Measurements from ENCODE around the gene CCNY.

Gene CCNY

GRCh38 chr10:35318551-35318950 is 17.8 kb upstream of the CCNY start:
- H2BK12ac ChIP-seq (ENCODE audit: low read length in 2 of 2) = no peak overlapping the region
- no peak overlapping the region for H3K4ac ChIP-seq (ENCODE audit: low read depth in 1 of 2, low read length in 2 of 2)
- H2BK120ac ChIP-seq (ENCODE audit: low read depth, low read length) = no peak overlapping the region
- peaks cover 11% of the 10 kb centered on the region for H3K79me1 ChIP-seq (replicated peaks; ENCODE audit: low read length, poor library complexity, severe bottlenecking)
- H2AFZ ChIP-seq (ENCODE audit: low read depth, low read length) = no peak overlapping the region
- H4K91ac ChIP-seq (ENCODE audit: low read length) = no peak overlapping the region
- no peak overlapping the region for H2BK5ac ChIP-seq (ENCODE audit: low read depth, low read length, poor library complexity, severe bottlenecking)
- no peaks in the 10 kb centered on the region for H3K27me3 ChIP-seq (ENCODE audit: control insufficient read depth in 1 of 2, insufficient read depth in 1 of 2, low read length in 2 of 2)
- no peak overlapping the region for H3K4me2 ChIP-seq (ENCODE audit: low read length, poor library complexity, severe bottlenecking)
- H3K18ac ChIP-seq (ENCODE audit: low read depth in 1 of 2, low read length in 2 of 2) = no peak overlapping the region
- no peaks in the 10 kb centered on the region for H3K4me1 ChIP-seq (ENCODE audit: control insufficient read depth, insufficient read depth, low read depth, low read length)
- no peak overlapping the region for H4K8ac ChIP-seq (ENCODE audit: low read length)
- H3K23ac ChIP-seq (ENCODE audit: low read length in 2 of 2) = no peak overlapping the region
- no peak overlapping the region for H3K9ac ChIP-seq (ENCODE audit: low read length)
- WGBS = 100% methylated on average over 1 of the region's 4 CpGs
- H3K36me3 ChIP-seq (ENCODE audit: control insufficient read depth in 1 of 2, insufficient read depth in 2 of 2, low read depth in 1 of 2, low read length in 2 of 2) = peaks cover under 1 to 65% of the 10 kb centered on the region in 2 experiments
- no peak overlapping the region for H2BK15ac ChIP-seq (ENCODE audit: low read depth, poor library complexity, severe bottlenecking)
- no peak overlapping the region for H2AK5ac ChIP-seq (ENCODE audit: low read length, severe bottlenecking)
- DNase-seq = no peak
- H3K14ac ChIP-seq (ENCODE audit: low read length in 2 of 2) = no peak overlapping the region
- no peak overlapping the region for H3K27ac ChIP-seq (ENCODE audit: low read length, poor library complexity, severe bottlenecking)
- H3K4me3 ChIP-seq (ENCODE audit: insufficient read depth in 1 of 2, low read depth in 1 of 2, low read length in 2 of 2) = no peak overlapping the region
- H3K9me3 ChIP-seq (ENCODE audit: control insufficient read depth, low read length) = no peaks in the 10 kb centered on the region

GRCh38 chr10:35320341-35320740 is 16.0 kb upstream of the CCNY start:
- no peak overlapping the region for H4K8ac ChIP-seq (ENCODE audit: low read length)
- no peak overlapping the region for H3K9ac ChIP-seq (ENCODE audit: low read length)
- peaks cover 12% of the 10 kb centered on the region for H3K79me1 ChIP-seq (replicated peaks; ENCODE audit: low read length, poor library complexity, severe bottlenecking)
- H3K23ac ChIP-seq (ENCODE audit: low read length in 2 of 2) = no peak overlapping the region
- H3K4me3 ChIP-seq (ENCODE audit: insufficient read depth in 1 of 2, low read depth in 1 of 2, low read length in 2 of 2) = no peak overlapping the region
- DNase-seq = no peak
- H2BK120ac ChIP-seq (ENCODE audit: low read depth, low read length) = no peak overlapping the region
- no peak overlapping the region for H2BK5ac ChIP-seq (ENCODE audit: low read depth, low read length, poor library complexity, severe bottlenecking)
- no peak overlapping the region for H4K91ac ChIP-seq (ENCODE audit: low read length)
- H3K18ac ChIP-seq (ENCODE audit: low read depth in 1 of 2, low read length in 2 of 2) = no peak overlapping the region
- peaks cover 0 to 62% of the 10 kb centered on the region in 2 experiments for H3K36me3 ChIP-seq (ENCODE audit: control insufficient read depth in 1 of 2, insufficient read depth in 2 of 2, low read depth in 1 of 2, low read length in 2 of 2)
- no peak overlapping the region for H2BK15ac ChIP-seq (ENCODE audit: low read depth, poor library complexity, severe bottlenecking)
- no peak overlapping the region for H2AFZ ChIP-seq (ENCODE audit: low read depth, low read length)
- no peak overlapping the region for H3K14ac ChIP-seq (ENCODE audit: low read length in 2 of 2)
- H2BK12ac ChIP-seq (ENCODE audit: low read length in 2 of 2) = no peak overlapping the region
- no peaks in the 10 kb centered on the region for H3K4me1 ChIP-seq (ENCODE audit: control insufficient read depth, insufficient read depth, low read depth, low read length)
- no peak overlapping the region for H2AK5ac ChIP-seq (ENCODE audit: low read length, severe bottlenecking)
- no peaks in the 10 kb centered on the region for H3K9me3 ChIP-seq (ENCODE audit: control insufficient read depth, low read length)
- no peak overlapping the region for H3K4me2 ChIP-seq (ENCODE audit: low read length, poor library complexity, severe bottlenecking)
- H3K27me3 ChIP-seq (ENCODE audit: control insufficient read depth in 1 of 2, insufficient read depth in 1 of 2, low read length in 2 of 2) = no peaks in the 10 kb centered on the region
- WGBS = 81% methylated on average over 1 of the region's 1 CpG
- no peak overlapping the region for H3K4ac ChIP-seq (ENCODE audit: low read depth in 1 of 2, low read length in 2 of 2)
- H3K27ac ChIP-seq (ENCODE audit: low read length, poor library complexity, severe bottlenecking) = no peak overlapping the region

DNA sequence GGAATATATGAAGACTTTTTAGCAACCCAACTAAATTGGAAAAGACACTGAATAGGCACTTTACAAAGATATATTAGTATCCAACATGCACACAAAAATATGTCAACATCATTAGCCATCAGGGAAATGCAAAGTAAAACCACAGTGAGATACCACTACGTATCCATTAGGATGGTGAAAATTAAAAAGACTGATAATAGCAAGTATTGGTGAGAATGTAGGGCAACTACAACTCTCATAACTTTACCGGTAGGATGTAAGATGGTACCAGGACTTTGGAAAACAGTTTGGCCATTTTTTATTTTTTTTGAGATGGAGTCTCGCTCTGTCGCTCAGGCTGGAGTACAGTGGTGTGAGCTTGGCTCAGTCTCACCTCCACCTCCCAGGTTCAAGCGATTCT is 13.7 kb upstream of the CCNY start:
- no peak overlapping the region for H3K18ac ChIP-seq (ENCODE audit: low read depth in 1 of 2, low read length in 2 of 2)
- H2BK5ac ChIP-seq (ENCODE audit: low read depth, low read length, poor library complexity, severe bottlenecking) = no peak overlapping the region
- no peaks in the 10 kb centered on the region for H3K9me3 ChIP-seq (ENCODE audit: control insufficient read depth, low read length)
- no peak overlapping the region for H2BK12ac ChIP-seq (ENCODE audit: low read length in 2 of 2)
- H3K4me3 ChIP-seq (ENCODE audit: insufficient read depth in 1 of 2, low read depth in 1 of 2, low read length in 2 of 2) = no peak overlapping the region
- H3K4me2 ChIP-seq (ENCODE audit: low read length, poor library complexity, severe bottlenecking) = no peak overlapping the region
- H4K91ac ChIP-seq (ENCODE audit: low read length) = no peak overlapping the region
- peaks cover under 1% of the 10 kb centered on the region for H3K4me1 ChIP-seq (ENCODE audit: control insufficient read depth, insufficient read depth, low read depth, low read length)
- no peaks in the 10 kb centered on the region for H3K27me3 ChIP-seq (ENCODE audit: control insufficient read depth in 1 of 2, insufficient read depth in 1 of 2, low read length in 2 of 2)
- no peak overlapping the region for H3K14ac ChIP-seq (ENCODE audit: low read length in 2 of 2)
- no peak overlapping the region for H3K23ac ChIP-seq (ENCODE audit: low read length in 2 of 2)
- WGBS = 99% methylated on average over 5 of the region's 5 CpGs
- no peak overlapping the region for H3K9ac ChIP-seq (ENCODE audit: low read length)
- peaks cover 0 to 46% of the 10 kb centered on the region in 2 experiments for H3K36me3 ChIP-seq (ENCODE audit: control insufficient read depth in 1 of 2, insufficient read depth in 2 of 2, low read depth in 1 of 2, low read length in 2 of 2)
- H3K79me1 ChIP-seq (replicated peaks; ENCODE audit: low read length, poor library complexity, severe bottlenecking) = peaks cover 19% of the 10 kb centered on the region
- H2BK120ac ChIP-seq (ENCODE audit: low read depth, low read length) = no peak overlapping the region
- H2AFZ ChIP-seq (ENCODE audit: low read depth, low read length) = no peak overlapping the region
- no peak for DNase-seq
- H2AK5ac ChIP-seq (ENCODE audit: low read length, severe bottlenecking) = no peak overlapping the region
- H4K8ac ChIP-seq (ENCODE audit: low read length) = no peak overlapping the region
- H2BK15ac ChIP-seq (ENCODE audit: low read depth, poor library complexity, severe bottlenecking) = no peak overlapping the region
- H3K4ac ChIP-seq (ENCODE audit: low read depth in 1 of 2, low read length in 2 of 2) = no peak overlapping the region
- no peak overlapping the region for H3K27ac ChIP-seq (ENCODE audit: low read length, poor library complexity, severe bottlenecking)

DNA sequence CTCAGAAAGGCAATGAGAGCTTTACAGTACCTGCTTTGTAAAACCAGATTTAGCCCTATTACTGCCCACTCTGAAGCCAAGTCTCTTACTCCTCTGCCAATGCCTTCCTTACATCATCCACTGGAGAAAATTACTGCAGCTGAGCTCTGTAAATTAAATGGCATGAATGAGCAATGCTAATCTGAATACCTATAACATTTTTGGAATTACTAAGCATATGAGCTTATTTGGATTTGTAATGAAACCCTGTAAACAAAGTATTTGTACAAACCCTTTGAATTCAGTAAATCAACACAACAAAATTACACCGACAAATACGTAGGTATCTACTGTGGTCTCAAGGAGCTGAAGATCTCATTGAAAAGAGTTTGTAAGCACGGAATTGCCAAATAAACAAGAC is 12.1 kb upstream of the CCNY start:
- no peak overlapping the region for H3K14ac ChIP-seq (ENCODE audit: low read length in 2 of 2)
- H3K4ac ChIP-seq (ENCODE audit: low read depth in 1 of 2, low read length in 2 of 2) = no peak overlapping the region
- no peak overlapping the region for H3K23ac ChIP-seq (ENCODE audit: low read length in 2 of 2)
- peaks cover 3% of the 10 kb centered on the region for H3K4me1 ChIP-seq (ENCODE audit: control insufficient read depth, insufficient read depth, low read depth, low read length)
- no peak overlapping the region for H3K9ac ChIP-seq (ENCODE audit: low read length)
- no peak overlapping the region for H4K91ac ChIP-seq (ENCODE audit: low read length)
- no peaks in the 10 kb centered on the region for H3K9me3 ChIP-seq (ENCODE audit: control insufficient read depth, low read length)
- peaks cover 16% of the 10 kb centered on the region for H3K79me1 ChIP-seq (replicated peaks; ENCODE audit: low read length, poor library complexity, severe bottlenecking)
- no peak overlapping the region for H3K18ac ChIP-seq (ENCODE audit: low read depth in 1 of 2, low read length in 2 of 2)
- H2BK120ac ChIP-seq (ENCODE audit: low read depth, low read length) = no peak overlapping the region
- H2AFZ ChIP-seq (ENCODE audit: low read depth, low read length) = no peak overlapping the region
- H3K36me3 ChIP-seq (ENCODE audit: control insufficient read depth in 1 of 2, insufficient read depth in 2 of 2, low read depth in 1 of 2, low read length in 2 of 2) = peaks cover 0 to 37% of the 10 kb centered on the region in 2 experiments
- H2AK5ac ChIP-seq (ENCODE audit: low read length, severe bottlenecking) = no peak overlapping the region
- H2BK12ac ChIP-seq (ENCODE audit: low read length in 2 of 2) = no peak overlapping the region
- no peak overlapping the region for H3K27ac ChIP-seq (ENCODE audit: low read length, poor library complexity, severe bottlenecking)
- no peak overlapping the region for H2BK15ac ChIP-seq (ENCODE audit: low read depth, poor library complexity, severe bottlenecking)
- no CpG with 5 or more reads among the region's 3 CpGs for WGBS
- no peak overlapping the region for H3K4me3 ChIP-seq (ENCODE audit: insufficient read depth in 1 of 2, low read depth in 1 of 2, low read length in 2 of 2)
- no peak overlapping the region for H4K8ac ChIP-seq (ENCODE audit: low read length)
- H3K4me2 ChIP-seq (ENCODE audit: low read length, poor library complexity, severe bottlenecking) = no peak overlapping the region
- peak; percentile 34 for DNase-seq
- H3K27me3 ChIP-seq (ENCODE audit: control insufficient read depth in 1 of 2, insufficient read depth in 1 of 2, low read length in 2 of 2) = no peaks in the 10 kb centered on the region
- no peak overlapping the region for H2BK5ac ChIP-seq (ENCODE audit: low read depth, low read length, poor library complexity, severe bottlenecking)
